COLO829 (cell line): ENCODE measurements around the gene PRR35.
A peak's percentile ranks its signal among the peaks of the same experiment; 100 is the strongest.

Experiments used
- DNase-seq: peaks from one replicate; pipeline ENCODE4 v3.0.0; 2012; ENCODE audit warnings: low spot score

Gene PRR35

DNA sequence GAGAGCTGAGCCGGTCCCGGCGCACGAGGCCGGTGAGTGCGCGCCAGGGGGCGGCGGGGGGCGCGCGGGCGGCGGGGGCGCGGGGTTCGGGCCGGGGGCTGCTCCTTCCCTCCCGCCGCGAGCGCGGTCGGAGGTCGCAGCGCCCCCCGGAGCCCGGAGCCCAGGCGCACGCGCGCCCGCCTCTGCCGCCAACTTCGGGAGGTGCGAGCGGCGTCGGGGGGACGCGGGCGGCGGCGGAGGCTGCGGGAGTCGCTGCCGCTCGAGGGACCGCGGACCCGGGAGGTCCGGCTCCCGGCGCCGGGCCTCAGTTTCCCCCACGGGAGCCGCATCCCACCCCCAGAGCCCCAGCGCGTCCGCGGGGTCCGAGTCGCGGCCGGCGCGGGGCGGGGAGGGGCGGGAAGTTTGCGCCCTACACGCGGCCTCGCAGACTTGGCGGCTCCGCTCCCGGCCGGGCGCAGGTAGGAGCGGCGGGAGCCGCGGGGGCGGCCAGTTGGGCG, at the start of gene PRR35:
TSS of gene PRR35 (plus strand) at position 191 of the 497 bp plus-strand sequence. CDS start 2,901 bp downstream, outside the sequence.
- DNase-seq, result no peak

- no peak for DNase-seq
Observed at GRCh38 chr16:512802-513201, 47.4 kb upstream of the PRR35 start.

DNA sequence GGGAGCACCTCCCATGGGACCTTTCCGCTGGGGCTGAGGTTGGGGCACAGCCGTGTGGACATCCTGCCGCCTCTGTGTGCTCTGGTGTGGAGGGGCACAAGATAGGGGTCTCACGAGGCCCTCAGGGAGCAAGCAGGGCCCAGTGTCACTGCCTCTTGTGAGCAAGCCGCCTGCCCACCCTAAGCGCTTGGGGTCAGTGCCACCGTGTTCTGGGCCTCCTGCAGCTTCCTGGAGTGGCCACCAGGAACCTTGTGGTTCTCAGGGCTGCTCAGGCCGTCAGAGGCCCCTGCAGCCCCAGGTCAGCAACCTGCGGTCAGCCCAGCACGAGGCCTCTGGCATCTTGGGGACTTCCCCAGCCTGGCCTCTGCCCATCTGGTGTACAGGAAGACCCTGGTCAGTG, 46.2 kb upstream of the PRR35 start:
- no peak for DNase-seq

GRCh38 chr16:515175-515938, 44.8 kb upstream of the PRR35 start:
- no peak for DNase-seq

DNA sequence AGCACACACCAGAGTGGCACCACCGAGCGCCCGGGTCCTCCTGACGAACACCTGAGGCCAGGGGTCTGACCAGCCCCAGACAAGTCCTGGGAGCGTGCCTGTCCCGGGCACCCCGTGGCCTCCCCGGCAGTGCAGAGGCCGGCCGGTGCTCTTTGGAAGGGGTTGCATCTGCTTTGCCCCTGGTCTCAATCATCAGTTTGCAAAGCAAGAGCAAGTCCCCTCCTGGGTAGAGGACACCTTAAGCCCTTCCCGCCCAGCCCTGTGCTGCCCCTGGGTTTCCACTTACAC, 44.3 kb upstream of the PRR35 start:
- no peak for DNase-seq

DNA sequence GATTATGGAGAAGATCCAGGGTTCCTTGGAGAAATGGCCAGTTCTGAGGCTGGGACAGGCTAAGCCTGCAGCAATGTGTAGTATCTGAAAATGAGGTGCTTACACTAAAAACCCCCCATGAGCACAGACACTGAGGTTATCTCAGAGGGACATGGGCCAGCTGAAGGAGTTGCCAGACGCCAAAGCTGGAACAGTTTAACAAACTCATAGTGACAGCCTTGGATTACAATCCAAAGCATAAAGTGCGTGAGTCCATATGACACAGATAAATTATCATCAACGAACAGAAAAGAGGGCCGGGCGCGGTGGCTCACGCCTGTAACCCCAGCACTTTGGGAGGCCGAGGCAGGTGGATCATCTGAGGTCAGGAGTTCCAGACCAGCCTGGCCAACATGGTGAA, 43.9 kb upstream of the PRR35 start:
- DNase-seq, result no peak

GRCh38 chr16:518858-519257, 41.3 kb upstream of the PRR35 start:
- DNase-seq, result no peak

- DNase-seq, result no peak
Observed at GRCh38 chr16:519425-519824, 40.8 kb upstream of the PRR35 start.

DNA sequence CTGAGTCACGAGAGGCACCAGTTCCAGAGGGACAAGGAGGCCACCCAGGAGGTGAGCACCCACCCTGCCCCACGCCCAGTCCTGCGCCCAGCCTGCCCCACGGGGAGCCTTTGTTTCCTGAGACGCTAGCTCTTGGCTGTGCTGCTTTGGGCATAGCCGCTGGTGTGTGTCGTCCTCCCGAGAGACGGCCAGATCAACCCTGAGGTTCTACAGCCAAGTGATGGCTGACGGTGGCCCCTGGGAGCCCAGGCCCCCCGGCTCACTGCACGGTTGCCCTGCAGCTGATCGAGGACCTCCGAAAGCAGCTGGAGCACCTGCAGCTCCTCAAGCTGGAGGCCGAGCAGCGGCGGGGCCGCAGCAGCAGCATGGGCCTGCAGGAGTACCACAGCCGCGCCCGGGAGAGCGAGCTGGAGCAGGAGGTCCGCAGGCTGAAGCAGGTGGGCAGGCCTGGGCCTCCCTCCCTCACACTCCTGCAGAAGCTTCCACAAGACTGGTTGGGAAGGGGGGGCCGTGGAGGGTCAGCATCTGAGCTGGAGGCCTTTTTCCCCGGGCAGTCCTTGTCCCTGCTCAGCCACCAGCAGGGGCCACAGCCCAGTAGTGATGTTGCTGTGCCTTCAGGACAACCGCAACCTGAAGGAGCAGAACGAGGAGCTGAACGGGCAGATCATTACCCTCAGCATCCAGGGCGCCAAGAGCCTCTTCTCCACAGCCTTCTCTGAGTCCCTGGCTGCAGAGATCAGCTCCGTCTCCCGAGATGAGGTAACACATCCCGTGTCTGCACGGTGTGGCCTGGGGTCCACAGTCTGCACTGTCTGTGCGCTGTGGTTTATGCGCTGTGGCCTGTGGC, 40.1 kb upstream of the PRR35 start:
- DNase-seq, result no peak

DNA sequence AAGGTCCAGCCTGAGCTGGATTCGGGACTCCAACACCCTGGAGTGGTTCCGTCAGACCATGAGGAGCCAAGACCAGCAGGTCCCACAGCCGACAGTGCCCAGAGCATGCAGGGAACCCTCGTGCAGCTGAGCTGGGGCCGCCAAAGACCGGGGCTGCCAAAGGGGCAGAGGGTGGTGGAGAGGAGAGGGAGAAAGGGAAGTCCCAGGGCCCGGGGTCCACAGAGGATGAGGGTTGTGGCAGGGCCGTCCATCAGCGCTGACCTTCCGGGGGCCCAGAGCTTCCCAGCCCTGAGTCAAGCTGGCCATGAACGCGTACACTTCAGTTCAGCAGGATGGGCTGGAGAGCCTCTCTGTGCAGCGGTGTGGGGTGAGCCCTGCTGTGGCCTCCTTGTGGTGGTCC, 39.3 kb upstream of the PRR35 start:
- no peak for DNase-seq

- no peak for DNase-seq
Observed at GRCh38 chr16:521381-522210, 38.6 kb upstream of the PRR35 start.

DNA sequence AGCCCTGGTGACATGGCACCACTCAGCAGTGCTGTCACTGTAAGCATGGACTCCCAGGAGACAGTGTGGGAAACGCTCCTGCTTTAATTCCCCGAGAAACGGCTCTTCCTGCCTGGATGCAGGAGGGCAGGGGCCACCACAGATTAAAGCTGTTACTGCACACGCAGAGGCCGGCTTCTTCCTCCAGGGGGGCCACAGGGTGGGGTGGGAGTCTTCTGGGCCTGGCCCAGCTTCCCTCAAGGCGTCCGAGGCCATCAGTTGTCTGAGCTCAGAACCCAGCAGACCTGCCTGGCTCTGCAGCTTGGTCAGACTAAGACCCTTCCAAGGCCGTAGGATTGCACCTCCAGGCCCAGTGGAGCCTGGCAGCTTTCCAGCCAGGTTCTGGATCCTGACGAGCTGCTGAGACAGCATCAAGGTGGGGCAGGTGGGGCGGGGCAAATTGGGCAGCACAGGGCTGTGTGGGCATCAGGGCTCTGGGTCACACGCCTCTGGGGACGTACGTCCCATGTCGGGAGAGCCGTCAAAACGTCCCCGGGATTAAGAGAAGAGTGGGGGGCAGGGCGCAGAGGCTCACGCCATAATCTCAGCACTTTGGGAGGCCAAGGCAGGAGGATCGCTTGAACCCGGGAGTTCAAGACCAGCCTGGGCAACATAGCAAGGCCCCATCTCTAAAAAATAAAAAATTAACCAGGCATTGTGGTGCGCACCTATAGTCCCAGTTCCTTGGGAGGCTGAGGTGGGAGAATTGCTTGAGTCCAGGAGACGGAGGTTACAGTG, 37.7 kb upstream of the PRR35 start:
- no peak for DNase-seq

DNA sequence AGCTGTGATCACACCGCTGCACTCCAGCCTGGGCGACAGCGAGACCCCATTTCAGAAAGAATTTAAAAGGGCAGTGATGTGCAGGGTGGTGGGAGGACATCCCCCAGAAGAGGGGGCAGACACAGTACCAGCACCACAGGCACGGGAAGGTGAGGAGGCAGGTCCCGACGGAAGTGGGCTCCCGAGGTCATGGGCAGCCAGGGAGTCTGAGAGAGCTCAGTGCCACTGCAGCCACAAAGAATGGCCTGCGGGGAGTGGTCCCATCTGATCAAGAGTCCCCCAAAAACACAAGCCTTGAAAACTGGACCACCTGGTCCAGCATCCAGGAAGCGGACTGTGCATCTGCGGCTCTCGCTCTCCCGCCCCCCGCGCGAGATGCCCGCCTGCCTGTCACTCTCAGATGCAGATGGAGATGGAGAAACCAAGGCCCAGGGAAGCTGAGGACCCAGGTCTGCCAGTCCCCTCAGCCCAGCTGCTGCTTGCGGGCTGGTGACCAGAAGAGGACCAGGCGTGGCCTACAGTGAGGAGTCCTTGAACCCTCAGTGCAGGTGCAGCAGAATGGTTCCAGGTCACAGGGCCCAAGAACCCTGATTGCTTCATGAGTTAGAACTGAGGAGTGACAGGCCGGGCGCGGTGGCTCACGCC, 37.0 kb upstream of the PRR35 start:
- no peak for DNase-seq

GRCh38 chr16:524274-525040, 35.7 kb upstream of the PRR35 start:
- DNase-seq, result no peak

DNA sequence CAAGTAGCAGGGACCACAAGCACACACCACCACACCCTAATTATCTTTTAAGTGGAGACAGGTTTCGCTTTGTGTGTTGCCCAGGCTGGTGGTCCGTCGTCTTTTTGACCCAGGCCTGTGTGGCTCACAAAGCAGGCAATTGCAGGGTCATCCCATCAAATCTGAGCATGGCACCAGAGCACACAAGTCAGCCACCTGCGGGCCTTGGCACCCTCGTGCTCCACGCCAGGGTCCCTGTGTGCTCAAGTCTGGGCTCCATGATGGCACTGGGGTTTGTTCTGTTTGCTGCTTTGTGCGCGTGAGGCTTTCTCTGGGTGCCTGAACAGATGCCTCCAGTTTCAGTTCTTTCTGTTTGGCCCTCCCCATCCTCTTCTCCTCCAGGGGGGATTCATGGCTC, 35.1 kb upstream of the PRR35 start:
- no peak for DNase-seq

DNA sequence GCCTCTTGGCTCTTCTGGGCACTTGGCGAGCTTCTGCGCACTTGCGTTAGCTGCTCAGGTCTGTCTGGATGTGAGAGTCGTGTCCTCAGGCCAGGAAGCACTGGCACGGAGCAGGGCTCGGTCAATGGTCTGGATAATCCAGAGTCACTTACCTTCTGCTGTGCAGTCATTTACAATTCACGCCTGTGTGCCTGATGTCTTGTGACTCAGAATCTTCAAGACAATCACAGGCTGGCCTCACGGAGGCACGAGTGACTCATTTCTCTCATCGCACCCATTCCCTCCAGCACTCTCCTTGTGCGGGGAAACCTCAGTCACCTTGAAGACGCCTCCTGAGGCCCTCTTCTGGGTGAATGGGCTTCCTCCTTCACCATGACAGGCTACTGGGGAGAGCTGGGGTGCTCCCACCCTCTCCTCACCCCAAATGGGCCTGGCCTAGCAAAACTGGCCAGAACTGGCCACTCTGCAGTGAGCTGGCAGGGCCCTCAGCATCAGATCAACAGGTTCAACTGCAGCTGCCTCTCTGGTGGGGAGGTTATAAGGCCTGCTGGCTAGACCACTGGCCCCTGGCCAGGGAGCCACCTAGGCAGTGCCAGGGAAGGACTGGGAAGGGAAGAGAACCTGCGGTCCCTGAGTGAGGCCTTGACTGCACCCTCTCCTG, 34.5 kb upstream of the PRR35 start:
- peak; percentile 65 for DNase-seq

DNA sequence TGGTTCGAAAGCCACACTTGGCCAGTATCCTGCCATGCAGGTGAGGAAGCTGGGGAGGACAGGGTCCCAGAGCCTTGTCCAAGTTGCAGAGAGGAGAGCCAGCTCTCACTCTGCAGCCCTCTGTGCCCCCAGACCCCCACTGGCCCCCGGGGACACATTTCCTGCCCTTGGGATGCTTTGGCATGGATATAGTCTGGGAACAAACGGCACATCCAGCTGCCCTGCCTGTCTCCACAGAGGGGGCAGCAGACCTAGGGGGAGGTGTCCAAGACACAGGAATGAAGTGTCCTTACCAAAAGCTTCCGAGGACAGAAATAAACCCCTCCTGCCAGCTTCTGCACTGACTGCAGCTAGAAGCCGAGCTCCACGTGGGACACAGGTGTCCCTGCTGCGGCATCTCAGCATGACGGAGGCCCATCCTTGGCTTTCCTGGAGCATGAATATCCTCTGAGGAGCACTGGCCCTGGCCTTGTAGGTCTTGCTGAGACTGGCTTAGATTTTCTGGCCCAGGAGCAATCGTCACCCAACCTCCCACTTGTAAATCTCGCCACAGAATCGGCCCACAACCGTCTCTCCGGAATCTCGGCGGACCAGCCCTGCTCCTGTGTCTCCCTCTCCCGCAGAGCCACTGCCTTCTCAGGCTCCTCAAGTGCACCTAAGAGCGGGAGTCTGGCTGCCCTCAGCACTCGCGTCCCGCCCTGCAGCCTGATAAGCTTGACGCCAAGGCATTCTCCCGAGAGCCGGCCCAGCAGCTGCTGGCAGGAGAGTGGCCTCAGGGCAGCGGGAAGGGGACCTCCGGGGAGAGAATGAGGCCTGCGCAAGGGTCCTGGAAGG, 33.8 kb upstream of the PRR35 start:
- no peak for DNase-seq

GRCh38 chr16:527015-527903, 32.9 kb upstream of the PRR35 start, which contains the start of gene CAPN15:
Gene CAPN15 (plus strand): TSS chr16:527712. CDS start chr16:546839, 19,127 bp downstream.
- DNase-seq, result peak; percentile 60
